Smooth muscle cell (in vitro differentiated cells): ENCODE results near the gene ANKRD11. TPM values are rescaled to one million over a fixed set of nuclear protein-coding genes. Genes with fewer than 3 reads are reported as not detected.

Experiments
- DNase-seq: peaks from one replicate; lab custom pipeline; 2025; ENCODE audit not compliant: unreplicated experiment; lab: John Stamatoyannopoulos, UW
- H2AFZ ChIP-seq: fragments of 200-600 bp; sonication (generic); 2 replicates; pipeline ENCODE4 v1.6.0; 2016; ENCODE audit warnings: antibody characterized with exemption, low read depth, mild to moderate bottlenecking
- H3F3A ChIP-seq: fragments of 200-600 bp; sonication (generic); 2 replicates; pipeline ENCODE4 v1.6.0; 2017; ENCODE audit warnings: antibody characterized with exemption, low read depth
- H3K27ac ChIP-seq: fragments of 200-600 bp; sonication (generic); 2 replicates; pipeline ENCODE4 v1.5.1; 2016; ENCODE audit warnings: low read depth, mild to moderate bottlenecking
- H3K27me3 ChIP-seq: fragments of 200-600 bp; sonication (generic); 2 replicates; pipeline ENCODE4 v1.6.1; 2016; ENCODE audit warnings: low read depth, mild to moderate bottlenecking
- H3K36me3 ChIP-seq: fragments of 200-600 bp; sonication (generic); 2 replicates; pipeline ENCODE4 v1.5.1; 2016; ENCODE audit warnings: low read depth
- H3K4me1 ChIP-seq: fragments of 200-600 bp; sonication (generic); 2 replicates; pipeline ENCODE4 v1.5.1; 2016; ENCODE audit warnings: low read depth
- H3K4me2 ChIP-seq: fragments of 200-600 bp; sonication (generic); 2 replicates; pipeline ENCODE4 v1.6.0; 2016; ENCODE audit warnings: mild to moderate bottlenecking
- H3K4me3 ChIP-seq: fragments of 200-600 bp; sonication (generic); 2 replicates; pipeline ENCODE4 v1.5.1; 2016; ENCODE audit warnings: mild to moderate bottlenecking
- H3K79me2 ChIP-seq: fragments of 200-600 bp; sonication (generic); 2 replicates; pipeline ENCODE4 v1.6.0; 2016; ENCODE audit warnings: low read depth, mild to moderate bottlenecking
- H3K9ac ChIP-seq: fragments of 200-600 bp; sonication (generic); 2 replicates; pipeline ENCODE4 v1.6.0; 2016; ENCODE audit warnings: low read depth
- H3K9me3 ChIP-seq: fragments of 200-600 bp; sonication (generic); replicated peaks from 2 replicates; pipeline ENCODE4 v1.5.1; 2016; ENCODE audit warnings: low read depth
- H4K20me1 ChIP-seq: fragments of 200-600 bp; sonication (generic); 2 replicates; pipeline ENCODE4 v1.6.0; 2016; ENCODE audit warnings: low read depth
- WGBS: methylation state at CpG from one replicate; pipeline ENCODE4 v1.1.7; 2016; ENCODE audit warnings: low lambda C conversion rate; 5-methylcytosine and 5-hydroxymethylcytosine counted together
- polyA plus RNA-seq: library from polyadenylated mRNA; unstranded; fragments of >200 nt; fragmentation: Nextera tagmentation; extraction: Ambion mirVana; gene quantifications from 2 replicates; pipeline ENCODE4 v1.2.1, GENCODE V29; 2016
- total RNA-seq: library from RNA; depleted of rRNA; stranded (reverse); fragments of >200 nt; gene quantifications from 2 replicates; pipeline ENCODE4 v1.2.3, GENCODE V29; 2014
- TF ChIP-seq, protein P1 (sequence below): fragments of 200-600 bp; sonication (generic); IDR thresholded peaks from 2 replicates; pipeline ENCODE4 v1.5.1; 2017; ENCODE audit warnings: borderline replicate concordance, mild to moderate bottlenecking, antibody characterized with exemption; ENCODE audit not compliant: insufficient read depth, poor library complexity, severe bottlenecking

The ANKRD11 gene
- total and polyA plus RNA-seq, 2 experiments from 2014 or later = 31.5 to 105 TPM

DNA sequence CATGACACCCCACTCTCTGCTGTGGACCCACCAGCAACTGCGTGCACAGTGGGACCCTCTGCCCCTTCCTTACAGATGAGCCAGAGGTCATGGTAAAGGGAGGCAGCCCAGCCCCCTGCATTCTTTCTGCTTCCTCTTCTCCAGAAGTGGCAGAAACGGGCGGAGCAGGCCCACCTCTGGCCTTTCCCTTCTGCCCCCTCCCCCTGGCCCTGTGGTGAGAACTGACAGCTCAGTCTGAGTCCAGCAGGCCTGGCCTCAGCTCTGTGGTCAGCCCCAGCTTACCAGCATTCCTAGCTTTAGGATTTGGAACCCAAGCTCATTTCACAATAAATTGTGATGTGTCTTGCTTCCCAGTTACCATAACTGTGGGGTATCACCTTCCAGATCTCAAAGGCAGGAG lies 4.8 kb upstream of the ANKRD11 start:
- Histone ChIP-seq H3K4me2 (no peak overlapping the region), H2AFZ (no peak overlapping the region), H3K27ac (no peak overlapping the region), H3K9me3 (no peaks in the 10 kb centered on the region), H3K4me3 (no peak overlapping the region), H3K27me3 (no peaks in the 10 kb centered on the region), H3K9ac (no peak overlapping the region), H3K36me3 (no peaks in the 10 kb centered on the region), H3F3A (peaks cover 8% of the 10 kb centered on the region), H3K4me1 (peaks cover 7% of the 10 kb centered on the region), H3K79me2 (peaks cover 13% of the 10 kb centered on the region), H4K20me1 (peaks cover 23% of the 10 kb centered on the region)
- TF ChIP-seq, protein P1, sequence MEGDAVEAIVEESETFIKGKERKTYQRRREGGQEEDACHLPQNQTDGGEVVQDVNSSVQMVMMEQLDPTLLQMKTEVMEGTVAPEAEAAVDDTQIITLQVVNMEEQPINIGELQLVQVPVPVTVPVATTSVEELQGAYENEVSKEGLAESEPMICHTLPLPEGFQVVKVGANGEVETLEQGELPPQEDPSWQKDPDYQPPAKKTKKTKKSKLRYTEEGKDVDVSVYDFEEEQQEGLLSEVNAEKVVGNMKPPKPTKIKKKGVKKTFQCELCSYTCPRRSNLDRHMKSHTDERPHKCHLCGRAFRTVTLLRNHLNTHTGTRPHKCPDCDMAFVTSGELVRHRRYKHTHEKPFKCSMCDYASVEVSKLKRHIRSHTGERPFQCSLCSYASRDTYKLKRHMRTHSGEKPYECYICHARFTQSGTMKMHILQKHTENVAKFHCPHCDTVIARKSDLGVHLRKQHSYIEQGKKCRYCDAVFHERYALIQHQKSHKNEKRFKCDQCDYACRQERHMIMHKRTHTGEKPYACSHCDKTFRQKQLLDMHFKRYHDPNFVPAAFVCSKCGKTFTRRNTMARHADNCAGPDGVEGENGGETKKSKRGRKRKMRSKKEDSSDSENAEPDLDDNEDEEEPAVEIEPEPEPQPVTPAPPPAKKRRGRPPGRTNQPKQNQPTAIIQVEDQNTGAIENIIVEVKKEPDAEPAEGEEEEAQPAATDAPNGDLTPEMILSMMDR = no peak
- WGBS = 44% methylated on average over 3 of the region's 3 CpGs
- no peak for DNase-seq

DNA sequence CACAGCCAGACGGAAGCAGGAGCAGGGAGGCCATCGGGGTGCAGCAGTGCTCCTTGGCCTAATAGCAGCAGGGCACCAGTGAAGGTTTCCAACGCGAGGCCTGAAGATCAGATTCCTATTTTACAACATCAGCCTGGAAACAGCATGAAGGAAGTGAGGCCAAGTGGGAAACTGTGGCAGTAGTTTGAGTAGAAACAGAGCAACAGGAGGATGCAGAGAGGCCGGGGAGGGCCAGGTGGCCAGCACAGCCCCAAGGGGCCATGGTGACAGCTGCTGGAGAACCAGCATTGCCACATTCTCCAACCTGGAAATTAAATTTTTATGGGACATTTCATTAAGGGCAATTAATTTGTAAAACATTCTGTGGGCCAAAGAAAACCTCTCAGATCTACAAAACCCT lies 3.4 kb upstream of the ANKRD11 start:
- H3K36me3 ChIP-seq = no peaks in the 10 kb centered on the region
- no peaks in the 10 kb centered on the region for H3K27me3 ChIP-seq
- H3K4me2 ChIP-seq = no peak overlapping the region
- no peaks in the 10 kb centered on the region for H3K9me3 ChIP-seq
- H2AFZ ChIP-seq = no peak overlapping the region
- TF ChIP-seq, protein P1 = no peak
- H3K4me1 ChIP-seq = peaks cover 9% of the 10 kb centered on the region
- WGBS = 77% methylated on average over 5 of the region's 5 CpGs
- H3K9ac ChIP-seq = no peak overlapping the region
- peaks cover 24% of the 10 kb centered on the region for H3K79me2 ChIP-seq
- DNase-seq = no peak
- peaks cover 29% of the 10 kb centered on the region for H4K20me1 ChIP-seq
- no peak overlapping the region for H3K4me3 ChIP-seq
- H3K27ac ChIP-seq = no peak overlapping the region
- peaks cover 11% of the 10 kb centered on the region for H3F3A ChIP-seq

DNA sequence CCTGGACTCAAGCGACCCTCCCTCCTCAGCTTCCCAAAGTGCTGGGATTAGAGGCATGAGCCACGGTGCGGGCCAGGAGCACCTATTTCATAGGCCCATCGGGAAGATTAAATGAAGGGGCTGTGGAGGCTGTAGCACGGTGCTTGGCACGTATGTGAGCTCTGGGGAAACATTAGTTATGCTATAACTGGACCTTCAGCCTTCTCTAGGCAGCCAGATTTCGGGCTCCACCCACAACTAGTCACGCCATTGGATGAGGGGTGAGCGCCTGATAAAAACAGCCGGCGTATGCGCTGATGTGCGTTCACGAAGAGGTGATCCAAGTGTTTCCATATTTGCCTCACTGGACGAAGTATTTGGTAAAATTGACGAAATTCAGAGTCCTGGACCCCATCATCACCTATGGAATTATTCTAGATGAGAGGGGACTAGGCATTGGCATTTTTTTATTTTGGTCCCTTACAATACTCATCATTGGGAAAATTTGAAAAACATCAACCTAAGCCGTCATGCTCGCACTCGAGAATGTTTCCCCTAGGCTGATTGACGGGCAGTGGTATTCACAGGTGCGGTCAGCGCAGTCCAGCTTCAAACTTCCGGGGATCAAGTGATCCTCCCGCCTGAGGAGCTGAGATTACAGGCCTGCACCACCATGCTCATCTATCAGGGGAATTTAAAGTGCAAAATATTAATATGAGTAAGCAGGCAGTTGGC lies 1.8 kb upstream of the ANKRD11 start:
- no peaks in the 10 kb centered on the region for H3K9me3 ChIP-seq
- WGBS = 91% methylated on average over 24 of the region's 24 CpGs
- H3K4me1 ChIP-seq = peaks cover 21% of the 10 kb centered on the region
- DNase-seq = no peak
- H3K9ac ChIP-seq = peak overlapping the region; percentile 97
- peak overlapping the region; percentile 86 for H3K4me2 ChIP-seq
- peak overlapping the region; percentile 95 for H3K4me3 ChIP-seq
- H3K27me3 ChIP-seq = no peaks in the 10 kb centered on the region
- no peaks in the 10 kb centered on the region for H3K36me3 ChIP-seq
- TF ChIP-seq, protein P1 = no peak
- peaks cover 41% of the 10 kb centered on the region for H3K79me2 ChIP-seq
- H2AFZ ChIP-seq = no peak overlapping the region
- H4K20me1 ChIP-seq = peaks cover 46% of the 10 kb centered on the region
- peak overlapping the region; percentile 98 for H3K27ac ChIP-seq
- H3F3A ChIP-seq = peaks cover 14% of the 10 kb centered on the region
